Measurements from ENCODE around the gene RBM22. TPM values are rescaled to one million over a fixed set of nuclear protein-coding genes. Genes with fewer than 3 reads are reported as not detected.
A peak's percentile ranks its signal among the peaks of the same experiment; 100 is the strongest.

The RBM22 gene
- total RNA-seq, 1 donor from 2014 or later: 54.5 TPM

- peak overlapping the region; percentile 77 for H3K27ac Mint-ChIP-seq (ENCODE audit: unreplicated experiment)
- peaks cover 18% of the 10 kb centered on the region for H3K36me3 Mint-ChIP-seq (ENCODE audit: low read depth, unreplicated experiment)
- DNase-seq (ENCODE audit: low spot score): no peak
- H3K9me3 Mint-ChIP-seq (ENCODE audit: unreplicated experiment): no peaks in the 10 kb centered on the region
- H3K27me3 Mint-ChIP-seq (ENCODE audit: unreplicated experiment): no peaks in the 10 kb centered on the region
- H3K4me1 Mint-ChIP-seq (ENCODE audit: unreplicated experiment): peaks cover 17% of the 10 kb centered on the region
- peak overlapping the region; percentile 37 for H3K4me3 Mint-ChIP-seq (ENCODE audit: unreplicated experiment)
- no peak for TF ChIP-seq CTCF (IDR thresholded peaks at IDR 0.05; ENCODE audit: unreplicated experiment)
Observed at GRCh38 chr5:150706776-150707390, 6.0 kb upstream of the RBM22 start.

- no peak for DNase-seq (ENCODE audit: low spot score)
- peaks cover 14% of the 10 kb centered on the region for H3K36me3 Mint-ChIP-seq (ENCODE audit: low read depth, unreplicated experiment)
- no peaks in the 10 kb centered on the region for H3K27me3 Mint-ChIP-seq (ENCODE audit: unreplicated experiment)
- no peak for TF ChIP-seq CTCF (IDR thresholded peaks at IDR 0.05; ENCODE audit: unreplicated experiment)
- no peak overlapping the region for H3K4me3 Mint-ChIP-seq (ENCODE audit: unreplicated experiment)
- H3K27ac Mint-ChIP-seq (ENCODE audit: unreplicated experiment): no peak overlapping the region
- no peaks in the 10 kb centered on the region for H3K9me3 Mint-ChIP-seq (ENCODE audit: unreplicated experiment)
- peaks cover 17% of the 10 kb centered on the region for H3K4me1 Mint-ChIP-seq (ENCODE audit: unreplicated experiment)
Observed at GRCh38 chr5:150703762-150704161, 2.9 kb upstream of the RBM22 start.

GRCh38 chr5:150700246-150700593 lies 642 bp downstream of the RBM22 start:
- Mint-ChIP-seq H3K9me3 (ENCODE audit: unreplicated experiment) (no peaks in the 10 kb centered on the region), H3K4me1 (ENCODE audit: unreplicated experiment) (no peaks in the 10 kb centered on the region), H3K36me3 (ENCODE audit: low read depth, unreplicated experiment) (peaks cover 21% of the 10 kb centered on the region), H3K27me3 (ENCODE audit: unreplicated experiment) (no peaks in the 10 kb centered on the region), H3K4me3 (ENCODE audit: unreplicated experiment) (no peak overlapping the region), H3K27ac (ENCODE audit: unreplicated experiment) (no peak overlapping the region)
- DNase-seq (ENCODE audit: low spot score): no peak
- TF ChIP-seq CTCF (IDR thresholded peaks at IDR 0.05; ENCODE audit: unreplicated experiment): no peak

GRCh38 chr5:150694612-150695011 lies 6.2 kb downstream of the RBM22 start:
- Mint-ChIP-seq H3K27me3 (ENCODE audit: unreplicated experiment) (no peaks in the 10 kb centered on the region), H3K36me3 (ENCODE audit: low read depth, unreplicated experiment) (peaks cover 60% of the 10 kb centered on the region), H3K4me1 (ENCODE audit: unreplicated experiment) (no peaks in the 10 kb centered on the region), H3K4me3 (ENCODE audit: unreplicated experiment) (no peak overlapping the region), H3K27ac (ENCODE audit: unreplicated experiment) (no peak overlapping the region), H3K9me3 (ENCODE audit: unreplicated experiment) (no peaks in the 10 kb centered on the region)
- TF ChIP-seq CTCF (IDR thresholded peaks at IDR 0.05; ENCODE audit: unreplicated experiment): no peak
- DNase-seq (ENCODE audit: low spot score): no peak

GRCh38 chr5:150692276-150692675 lies 8.6 kb downstream of the RBM22 start:
- H3K36me3 Mint-ChIP-seq (ENCODE audit: low read depth, unreplicated experiment): peaks cover 49% of the 10 kb centered on the region
- H3K9me3 Mint-ChIP-seq (ENCODE audit: unreplicated experiment): no peaks in the 10 kb centered on the region
- no peaks in the 10 kb centered on the region for H3K27me3 Mint-ChIP-seq (ENCODE audit: unreplicated experiment)
- H3K4me1 Mint-ChIP-seq (ENCODE audit: unreplicated experiment): no peaks in the 10 kb centered on the region
- no peak overlapping the region for H3K4me3 Mint-ChIP-seq (ENCODE audit: unreplicated experiment)
- no peak overlapping the region for H3K27ac Mint-ChIP-seq (ENCODE audit: unreplicated experiment)
- no peak for TF ChIP-seq CTCF (IDR thresholded peaks at IDR 0.05; ENCODE audit: unreplicated experiment)
- no peak for DNase-seq (ENCODE audit: low spot score)

Data from endothelial cell (in vitro differentiated cells).